Nucleus accumbens (tissue), 56 donors: Measurements from ENCODE around the gene SFPQ.

Source experiments
- DNase-seq, 56 donors: peaks; one replicate each; lab custom pipeline; 2025; lab: John Stamatoyannopoulos, UW

The SFPQ gene

DNA sequence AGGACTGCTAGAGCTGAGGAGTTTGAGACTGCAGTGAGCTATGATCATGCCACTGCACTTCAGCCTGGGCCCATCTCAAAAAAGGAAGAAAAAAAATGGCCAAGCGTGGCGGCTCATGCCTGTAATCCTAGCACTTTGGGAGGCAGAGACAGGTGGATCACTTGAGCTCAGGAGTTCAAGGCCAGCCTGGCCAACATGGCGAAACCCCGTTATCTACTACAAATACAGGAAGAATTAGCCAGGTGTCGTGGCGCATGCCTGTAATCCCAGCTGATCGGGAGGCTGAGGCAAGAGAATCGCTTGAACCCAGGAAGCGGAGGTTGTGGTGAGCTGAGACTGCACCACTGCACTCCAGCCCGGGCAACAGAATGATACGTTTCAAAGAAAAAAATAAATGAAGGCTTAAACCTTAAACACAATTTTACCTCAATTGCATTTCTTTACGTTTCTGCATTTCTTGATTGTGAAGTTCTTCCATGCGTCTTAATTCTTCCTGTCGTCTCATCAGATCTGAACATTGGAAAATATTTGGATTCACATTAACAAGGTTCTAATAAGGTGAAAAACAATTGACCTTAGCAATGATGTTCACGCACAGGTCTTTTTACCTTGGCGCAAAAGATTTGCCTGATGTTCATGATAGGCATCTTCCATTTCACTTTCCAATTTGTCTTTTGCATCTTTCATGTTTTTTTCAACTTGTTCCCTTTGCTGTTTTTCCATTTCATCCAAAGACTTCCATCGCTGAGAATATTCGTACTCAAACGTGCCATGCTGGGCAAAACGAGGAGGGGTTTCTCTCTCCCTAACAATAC lies 4.2 kb downstream of the SFPQ start:
- DNase-seq = no peak

DNA sequence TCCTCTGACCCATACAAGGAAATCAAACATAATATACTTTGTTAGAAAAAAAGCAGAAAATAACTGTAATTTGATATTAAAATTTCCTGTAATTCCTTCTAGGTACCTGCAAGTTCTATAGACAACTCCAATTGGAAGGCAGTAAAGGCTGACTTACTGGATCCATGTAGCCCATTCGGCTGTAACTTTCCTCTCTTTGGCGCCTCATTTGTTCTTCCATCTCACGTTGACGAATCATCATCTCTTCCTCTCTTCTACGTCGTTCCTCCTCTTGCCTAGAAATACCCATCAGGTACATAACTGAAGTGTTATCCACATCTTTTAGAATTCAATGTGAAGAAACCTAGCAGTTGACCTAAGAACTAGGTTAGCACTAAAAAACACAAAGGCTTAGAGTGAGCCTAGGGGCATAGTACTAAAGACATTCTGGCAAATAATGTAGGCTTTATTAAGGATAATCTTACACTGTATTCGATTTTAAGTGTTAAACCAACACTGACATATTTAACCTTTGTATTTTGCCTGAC lies 5.1 kb downstream of the SFPQ start:
- DNase-seq = no peak

DNA sequence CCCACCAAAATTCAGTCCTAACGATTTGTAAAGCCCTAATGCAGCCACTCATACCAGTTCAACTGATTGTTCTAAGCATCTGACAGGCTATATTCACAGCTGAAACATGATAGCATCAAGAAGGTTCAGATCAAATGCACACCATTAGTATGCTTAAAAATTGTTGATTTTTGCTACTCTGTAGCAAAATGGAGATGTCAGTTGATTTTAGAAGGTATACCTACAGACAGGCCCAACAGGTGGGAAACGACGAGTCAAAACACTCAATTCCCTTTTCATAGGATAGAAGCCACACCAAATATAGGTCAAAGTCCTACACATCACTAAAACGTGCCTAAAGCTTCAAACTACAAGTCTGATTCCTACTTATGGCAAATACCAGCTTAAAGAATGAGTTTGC lies 6.7 kb downstream of the SFPQ start:
- DNase-seq = no peak

DNA sequence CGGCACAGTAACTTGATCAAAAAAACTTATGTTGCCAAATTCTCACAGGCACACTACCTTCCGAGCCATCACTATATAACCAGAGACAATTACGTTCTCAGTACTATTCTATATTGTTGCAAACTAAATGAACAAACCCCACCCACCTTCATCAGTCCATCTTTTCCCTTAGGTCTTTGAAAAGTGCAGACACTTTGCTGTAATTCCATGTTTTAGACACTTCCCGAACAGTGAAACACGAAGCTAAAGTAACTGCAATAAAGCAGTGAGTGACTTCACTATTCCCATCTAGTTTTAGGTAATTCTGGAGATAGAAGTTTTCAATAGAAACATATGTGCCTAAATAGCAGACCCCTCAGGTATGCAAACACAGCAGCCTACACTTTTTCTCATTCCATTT lies 7.7 kb downstream of the SFPQ start:
- DNase-seq = no peak

DNA sequence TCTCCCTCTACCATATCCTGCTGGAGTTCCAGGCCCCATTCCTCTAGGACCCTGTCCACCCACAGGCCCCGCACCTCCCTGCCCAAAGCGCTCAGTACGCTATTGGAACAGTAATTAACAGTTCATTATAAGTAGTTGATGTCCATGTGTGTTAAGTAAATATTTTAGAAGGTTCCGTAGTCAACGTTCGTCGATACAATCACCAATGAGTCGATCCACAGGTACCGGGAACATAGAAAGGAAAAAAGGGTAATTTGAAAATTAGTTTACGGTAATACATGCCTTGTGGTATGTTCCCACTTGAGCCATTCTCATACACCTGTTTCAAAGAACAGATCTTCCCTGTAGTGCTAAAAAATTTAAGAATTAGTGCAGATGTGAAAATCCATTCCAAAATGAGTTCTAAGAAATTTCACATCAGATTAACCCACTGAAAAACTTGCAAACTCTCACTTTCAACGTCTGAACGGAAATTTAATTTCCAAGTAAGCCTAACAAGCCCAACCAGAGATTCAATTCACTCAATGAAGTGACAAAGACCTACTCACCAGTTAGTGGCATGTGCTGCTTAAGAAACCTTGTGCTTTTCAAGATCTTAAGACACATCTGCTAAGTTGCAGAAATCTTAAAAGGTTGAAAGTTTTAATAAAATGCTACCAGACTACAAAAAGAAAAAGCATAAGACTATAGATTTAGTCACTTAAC lies 8.3 kb downstream of the SFPQ start:
- DNase-seq = no peak

DNA sequence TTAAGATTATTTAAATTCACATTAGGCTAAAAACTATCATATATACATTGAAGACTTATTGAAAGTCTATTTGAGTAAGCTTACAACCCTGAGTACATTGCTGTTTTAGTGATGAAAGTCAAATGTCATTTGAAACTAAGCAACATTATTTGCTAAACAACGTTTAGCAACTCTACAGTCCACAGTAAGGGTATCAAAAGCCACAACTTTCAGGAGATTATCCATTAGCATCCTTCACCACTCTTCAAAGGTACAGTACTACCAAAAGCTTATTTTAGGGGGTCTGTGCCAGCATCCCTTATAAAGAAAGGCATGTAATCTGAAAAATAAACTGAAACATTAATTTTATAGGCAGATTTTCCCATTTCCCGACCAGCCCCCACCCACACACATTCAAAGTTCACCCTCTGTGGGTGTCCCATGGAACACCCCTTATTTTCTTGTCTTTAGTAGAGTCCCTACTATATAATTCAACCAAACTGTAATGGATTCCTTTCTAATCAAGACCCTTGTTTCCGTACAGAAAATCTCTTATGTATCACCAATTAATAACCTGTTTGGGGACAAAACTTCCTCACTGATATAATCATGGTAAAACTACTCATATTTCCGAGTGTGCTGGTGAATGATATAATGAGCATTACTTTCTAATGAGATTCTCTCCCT lies 11.0 kb downstream of the SFPQ start:
- DNase-seq = no peak

DNA sequence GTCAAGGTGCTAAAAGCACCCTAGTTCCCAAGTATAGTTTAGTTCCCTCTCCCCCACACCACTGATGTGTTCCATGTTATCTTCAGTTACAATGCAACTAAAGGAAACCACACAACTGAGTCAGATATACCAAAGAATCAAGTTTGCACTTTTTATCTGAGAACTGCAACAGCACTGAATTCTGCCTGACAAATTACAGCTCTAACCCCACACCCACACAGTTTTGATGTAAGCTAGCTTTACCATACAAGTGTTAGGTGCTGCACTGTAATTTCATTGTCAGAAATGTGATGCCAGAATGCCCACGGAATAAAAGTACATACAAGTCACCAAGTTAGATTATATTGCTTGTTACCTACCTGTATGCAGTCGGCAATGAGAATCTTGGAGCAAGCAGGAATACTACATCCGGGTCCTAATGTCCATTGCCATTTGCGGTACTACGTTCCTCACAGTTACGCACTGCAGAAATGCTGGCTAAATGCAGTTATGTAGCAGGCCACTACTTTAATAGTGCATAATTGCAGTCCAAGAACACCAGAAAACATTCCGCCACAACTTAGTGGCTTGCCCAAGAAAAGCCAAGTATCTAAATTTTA lies 12.1 kb downstream of the SFPQ start:
- DNase-seq = no peak

DNA sequence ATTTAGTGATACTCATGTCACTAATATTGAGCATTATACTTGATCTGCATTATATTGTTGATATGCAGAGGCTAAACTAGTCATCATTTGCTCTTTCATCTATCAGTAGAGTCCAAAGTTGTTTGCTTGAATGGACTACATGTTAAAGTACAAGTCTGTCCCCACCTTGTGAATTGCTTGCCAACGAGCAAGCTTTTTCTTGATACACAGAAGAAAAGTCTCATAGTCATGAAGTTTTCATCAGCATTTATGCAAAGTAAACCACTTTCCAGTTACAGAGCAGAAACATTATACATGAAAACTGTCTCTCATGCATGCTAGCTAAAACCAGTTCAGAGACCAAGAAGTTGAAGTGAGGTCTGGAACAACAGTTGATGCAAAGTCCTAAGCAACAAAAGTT lies 13.0 kb downstream of the SFPQ start:
- DNase-seq = no peak

DNA sequence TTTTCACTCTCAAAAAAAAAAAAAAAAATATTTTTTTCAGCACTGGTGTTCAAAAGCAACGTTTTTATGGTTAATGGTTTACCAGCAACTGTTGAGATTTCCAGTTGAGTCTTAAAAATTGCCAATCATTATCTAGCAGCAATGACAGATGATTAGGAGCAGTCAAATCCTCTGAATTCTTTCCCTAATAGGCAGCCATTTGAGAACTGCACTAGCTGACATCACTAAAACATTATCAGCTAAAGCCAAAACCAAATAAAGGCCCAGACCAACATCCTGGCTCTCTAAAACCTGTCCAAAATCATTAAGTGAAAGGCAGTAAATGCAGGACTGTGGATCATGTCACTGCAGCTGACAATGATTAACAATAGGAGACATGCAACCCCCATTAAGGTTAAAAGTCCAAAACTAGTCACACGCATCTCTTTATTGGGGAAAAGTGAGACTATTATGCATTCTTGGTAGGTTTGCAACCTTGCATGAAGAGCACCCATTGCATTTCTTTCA lies 14.0 kb downstream of the SFPQ start:
- no peak for DNase-seq

DNA sequence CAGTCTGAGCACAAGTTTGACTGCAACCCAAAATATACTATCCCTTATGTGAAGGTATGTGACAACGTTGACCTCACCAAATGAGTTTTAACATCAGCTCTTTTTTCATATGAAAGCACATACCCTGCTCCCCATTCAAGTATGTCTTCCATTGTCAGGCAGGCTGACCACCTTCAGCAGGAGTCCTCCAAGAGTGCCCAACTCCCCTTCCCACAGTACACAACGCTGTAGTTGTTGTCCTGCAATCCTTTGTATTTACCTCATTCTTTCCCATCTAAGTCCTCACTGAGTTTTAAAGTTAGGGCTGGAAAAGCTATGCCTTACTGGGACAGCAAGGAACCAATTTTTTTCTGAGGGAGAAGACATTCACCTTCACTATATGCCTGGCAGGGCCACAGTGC lies 14.7 kb downstream of the SFPQ start:
- DNase-seq = no peak

DNA sequence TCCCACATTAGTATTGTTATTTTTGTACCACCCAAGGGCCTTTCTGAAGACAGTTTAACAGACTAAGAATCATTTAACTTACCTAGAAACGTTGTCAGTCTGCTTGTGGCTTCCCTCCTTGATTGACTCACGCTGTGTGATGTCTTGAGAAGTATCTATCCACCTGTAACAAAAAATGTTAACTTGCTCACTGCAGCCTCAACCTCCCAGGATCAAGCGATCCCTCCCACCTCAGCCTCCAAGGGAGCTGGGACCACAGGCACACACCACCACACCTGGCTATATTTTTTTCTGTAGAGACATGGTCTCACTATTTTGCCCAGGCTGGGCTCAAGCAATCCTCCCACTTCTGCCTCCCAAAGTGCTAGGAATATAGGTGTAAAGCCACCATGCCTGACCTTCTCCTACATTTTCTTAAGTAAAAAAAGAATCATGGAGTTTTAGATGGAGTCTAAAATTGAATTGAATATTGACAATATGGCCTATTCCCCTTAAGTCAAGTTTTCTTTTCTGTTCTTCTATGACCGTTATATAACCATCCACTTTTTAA lies 15.6 kb downstream of the SFPQ start:
- no peak for DNase-seq

DNA sequence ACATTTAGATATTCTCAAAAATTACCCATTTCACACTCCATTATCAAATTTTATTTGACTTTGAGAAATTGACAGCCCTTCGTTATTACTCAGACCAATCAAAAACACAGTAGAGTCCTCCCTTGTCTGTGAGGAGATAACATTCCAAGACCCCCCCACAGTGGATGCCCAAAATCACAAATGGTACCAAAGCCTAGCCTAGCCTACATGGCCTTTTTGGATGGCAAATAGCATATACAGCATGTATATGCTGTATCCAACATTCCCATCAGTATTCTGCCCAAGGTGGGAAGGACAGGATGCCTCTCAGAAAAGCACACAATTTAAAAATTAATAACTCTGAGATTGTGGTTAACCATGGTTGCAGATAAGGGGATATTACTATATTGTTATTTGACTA lies 17.3 kb downstream of the SFPQ start:
- DNase-seq = no peak

DNA sequence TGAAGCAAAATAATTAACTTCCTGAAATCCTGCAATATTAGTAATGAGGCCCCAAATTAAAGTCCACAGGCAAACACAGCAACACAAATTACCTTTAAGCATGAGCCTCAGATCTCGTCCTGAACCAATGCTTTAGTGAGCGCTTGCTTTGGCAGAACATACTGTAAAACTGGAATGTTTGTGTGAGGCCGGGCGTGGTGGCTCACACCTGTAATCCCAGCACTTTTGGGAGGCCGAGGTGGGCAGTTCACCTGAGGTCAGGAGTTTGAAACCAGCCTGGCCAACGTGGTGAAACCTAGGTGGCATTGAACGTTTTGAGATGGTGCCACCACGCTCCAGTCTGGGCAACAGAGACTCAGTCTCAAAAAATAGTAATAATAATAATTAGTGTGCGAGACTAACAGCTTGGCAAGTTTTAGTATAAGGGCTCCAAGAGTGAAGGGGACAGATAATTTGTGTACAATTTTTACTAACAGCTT lies 17.8 kb downstream of the SFPQ start:
- DNase-seq = no peak

DNA sequence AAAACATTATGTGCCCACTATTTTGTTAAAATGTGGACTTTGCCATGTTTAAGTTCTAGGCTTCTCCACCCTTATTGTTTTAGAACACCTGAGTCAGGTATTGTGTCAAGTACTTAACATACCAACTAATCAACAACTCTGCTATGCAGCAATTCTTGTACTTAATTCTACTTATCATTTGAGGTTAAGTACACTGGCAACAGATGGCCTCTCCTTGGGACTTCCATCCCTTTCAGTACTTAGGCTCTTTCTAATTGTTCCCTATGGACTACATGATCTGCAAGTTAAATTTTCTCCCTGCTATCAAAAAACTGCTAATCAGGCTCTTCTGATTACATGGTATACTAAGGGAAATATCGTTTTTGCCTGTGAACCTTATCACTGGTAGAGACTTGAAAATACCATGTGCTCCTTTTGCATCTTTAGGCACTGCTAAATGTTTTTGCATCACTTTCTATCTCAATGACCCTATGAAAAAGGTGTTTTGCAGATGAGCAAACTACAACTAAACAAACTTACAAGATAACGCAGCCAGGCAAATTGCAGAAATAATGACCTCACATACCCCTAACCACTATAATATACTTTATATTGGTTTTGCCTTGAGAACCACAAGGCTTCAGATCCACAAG lies 18.9 kb downstream of the SFPQ start:
- DNase-seq = no peak

DNA sequence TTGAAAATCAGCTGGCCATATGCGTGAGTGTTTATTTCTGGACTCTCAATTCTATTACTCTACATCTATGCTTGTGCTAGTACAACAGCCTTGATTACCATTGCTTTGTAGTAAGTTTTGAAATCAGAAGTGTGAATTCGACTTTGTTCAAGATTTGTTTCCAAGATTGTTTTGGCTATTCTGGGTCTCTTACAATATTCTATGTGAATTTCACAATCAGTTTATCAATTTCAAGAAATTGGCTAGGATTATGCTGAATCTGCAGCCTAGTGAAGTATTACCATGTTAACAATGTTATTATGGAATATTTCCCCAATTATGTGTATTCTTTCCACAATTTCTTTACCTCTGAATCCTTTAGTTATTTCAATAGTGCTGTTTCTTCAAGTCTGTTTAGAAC lies 19.5 kb downstream of the SFPQ start:
- DNase-seq = no peak

DNA sequence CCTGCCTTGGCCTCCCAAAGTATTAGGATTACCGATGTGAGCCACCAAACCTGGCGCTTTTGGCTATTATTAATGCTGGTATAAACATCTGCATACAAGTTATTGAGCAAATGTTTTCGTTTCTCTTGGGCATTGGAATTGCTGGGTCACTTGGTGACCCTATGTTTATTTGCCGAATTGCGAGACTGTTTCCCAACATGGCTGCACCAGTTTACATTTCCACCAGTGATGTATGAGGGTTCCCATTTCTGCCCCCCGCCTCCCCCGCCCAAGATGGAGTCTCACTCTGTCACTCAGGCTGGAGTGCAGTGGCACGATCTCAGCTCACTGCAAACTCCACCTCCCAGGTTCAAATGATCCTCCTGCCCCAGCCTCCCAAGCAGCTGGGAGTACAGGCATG lies 20.9 kb downstream of the SFPQ start:
- no peak for DNase-seq

DNA sequence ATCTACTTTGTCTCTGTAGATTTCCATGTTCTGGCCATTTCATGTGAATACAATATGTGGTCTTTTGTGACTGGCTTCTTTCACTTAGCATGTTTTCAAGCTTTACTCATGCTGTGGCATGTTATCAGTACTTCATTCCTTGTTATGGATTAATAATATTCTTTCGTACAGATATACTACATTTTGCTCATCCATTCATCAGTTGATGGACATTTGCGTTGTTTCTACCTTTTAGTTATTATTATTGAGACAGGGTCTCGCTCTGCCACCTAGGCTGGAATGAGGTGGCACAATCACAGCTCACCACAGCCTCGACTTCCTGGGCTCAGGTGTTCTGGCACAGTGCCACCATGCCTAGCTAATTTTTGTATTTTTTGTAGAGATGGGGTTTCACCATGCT lies 21.4 kb downstream of the SFPQ start:
- DNase-seq = no peak

DNA sequence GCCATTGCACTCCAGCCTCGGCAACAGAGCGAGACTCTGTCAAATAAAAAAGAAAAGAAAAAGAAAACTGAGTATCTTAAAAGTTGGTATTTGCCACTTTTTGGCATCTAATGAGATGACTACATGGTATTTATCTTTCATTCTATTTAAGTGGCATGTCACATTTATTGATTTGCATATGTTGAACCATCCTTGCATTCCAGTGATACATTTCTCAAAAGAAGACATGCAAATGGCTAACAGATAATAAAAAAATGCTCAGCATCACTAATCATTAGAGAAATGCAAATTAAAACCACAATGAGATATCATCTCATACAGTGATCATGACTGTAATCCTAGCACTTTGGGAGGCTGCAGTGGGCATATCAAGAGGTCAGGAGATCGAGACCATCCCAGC lies 28.1 kb downstream of the SFPQ start:
- DNase-seq = no peak

DNA sequence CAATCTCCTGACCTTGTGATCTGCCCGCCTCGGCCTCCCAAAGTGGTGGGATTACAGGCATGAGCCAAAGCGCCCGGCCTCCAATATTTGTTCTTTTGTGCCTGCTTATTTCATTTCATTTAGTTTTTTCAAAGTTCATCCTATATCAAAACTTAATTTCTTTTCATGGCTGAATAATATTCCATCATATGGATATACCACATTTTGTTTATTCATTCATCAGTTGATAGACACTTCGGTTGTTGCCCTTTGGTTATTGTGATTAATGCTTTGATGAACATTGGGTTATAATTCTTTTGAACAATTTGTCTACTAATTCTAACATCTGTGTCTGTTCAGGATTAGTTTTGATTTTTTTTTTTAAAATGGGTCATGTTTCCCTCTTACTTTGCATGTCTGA lies 41.7 kb downstream of the SFPQ start:
- no peak for DNase-seq
